ENCODE data around the gene HOXA7. TPM values are rescaled to one million over a fixed set of nuclear protein-coding genes. Genes with fewer than 3 reads are reported as not detected.

The HOXA7 gene
- total RNA-seq, 1 donor from 2014 or later: not detected

DNA sequence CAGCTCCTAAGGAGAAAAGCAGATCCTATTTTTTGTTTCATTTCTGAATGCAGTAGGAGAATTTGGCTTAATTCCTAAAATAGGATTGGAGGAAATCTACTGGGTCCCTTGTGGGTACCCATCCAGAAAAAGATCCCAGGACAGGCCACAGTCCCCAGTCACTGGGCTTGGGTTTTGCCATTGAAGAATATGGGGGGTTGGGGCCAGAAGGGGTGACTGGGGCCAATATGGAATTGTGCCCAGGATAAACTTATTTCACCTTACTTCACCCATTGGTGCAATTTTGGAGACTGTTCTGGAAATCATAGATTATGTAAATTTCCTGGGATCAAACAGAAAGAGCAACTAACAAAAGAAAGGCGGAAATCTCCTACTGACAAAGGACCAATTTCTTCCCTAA lies 18.0 kb downstream of the HOXA7 start:
- no peak overlapping the region for H3K27ac Mint-ChIP-seq
- Histone ChIP-seq H3K4me1 (peaks cover 9% of the 10 kb centered on the region), H3K36me3 (no peaks in the 10 kb centered on the region), H3K9me3 (ENCODE audit: low read depth) (no peaks in the 10 kb centered on the region), H3K79me2 (ENCODE audit: low read depth) (no peaks in the 10 kb centered on the region), H3K9ac (no peak overlapping the region), H3K4me3 (no peak overlapping the region), H3K27ac (no peak overlapping the region), H2AFZ (replicated peaks) (no peak overlapping the region), H3F3A (ENCODE audit: low read depth) (no peaks in the 10 kb centered on the region), H4K20me1 (ENCODE audit: low read depth) (peaks cover 96% of the 10 kb centered on the region), H3K4me2 (no peak overlapping the region), H3K27me3 (peaks cover 100% of the 10 kb centered on the region)
- H3K4me1 Mint-ChIP-seq: peaks cover 6% of the 10 kb centered on the region
- no peak for DNase-seq (ENCODE audit: low spot score)
- TF ChIP-seq EZH2 (IDR thresholded peaks at IDR 0.05): no peak
- no peak for TF ChIP-seq EZH2phosphoT487 (IDR thresholded peaks at IDR 0.05)
- TF ChIP-seq, protein P1, sequence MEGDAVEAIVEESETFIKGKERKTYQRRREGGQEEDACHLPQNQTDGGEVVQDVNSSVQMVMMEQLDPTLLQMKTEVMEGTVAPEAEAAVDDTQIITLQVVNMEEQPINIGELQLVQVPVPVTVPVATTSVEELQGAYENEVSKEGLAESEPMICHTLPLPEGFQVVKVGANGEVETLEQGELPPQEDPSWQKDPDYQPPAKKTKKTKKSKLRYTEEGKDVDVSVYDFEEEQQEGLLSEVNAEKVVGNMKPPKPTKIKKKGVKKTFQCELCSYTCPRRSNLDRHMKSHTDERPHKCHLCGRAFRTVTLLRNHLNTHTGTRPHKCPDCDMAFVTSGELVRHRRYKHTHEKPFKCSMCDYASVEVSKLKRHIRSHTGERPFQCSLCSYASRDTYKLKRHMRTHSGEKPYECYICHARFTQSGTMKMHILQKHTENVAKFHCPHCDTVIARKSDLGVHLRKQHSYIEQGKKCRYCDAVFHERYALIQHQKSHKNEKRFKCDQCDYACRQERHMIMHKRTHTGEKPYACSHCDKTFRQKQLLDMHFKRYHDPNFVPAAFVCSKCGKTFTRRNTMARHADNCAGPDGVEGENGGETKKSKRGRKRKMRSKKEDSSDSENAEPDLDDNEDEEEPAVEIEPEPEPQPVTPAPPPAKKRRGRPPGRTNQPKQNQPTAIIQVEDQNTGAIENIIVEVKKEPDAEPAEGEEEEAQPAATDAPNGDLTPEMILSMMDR (IDR thresholded peaks at IDR 0.05): no peak
- H3K36me3 Mint-ChIP-seq: peaks cover 2% of the 10 kb centered on the region
- peaks cover 93% of the 10 kb centered on the region for H3K27me3 Mint-ChIP-seq (ENCODE audit: insufficient read depth, low read depth)
- no peak overlapping the region for H3K4me3 Mint-ChIP-seq
- H3K9me3 Mint-ChIP-seq: peaks cover 14% of the 10 kb centered on the region

DNA sequence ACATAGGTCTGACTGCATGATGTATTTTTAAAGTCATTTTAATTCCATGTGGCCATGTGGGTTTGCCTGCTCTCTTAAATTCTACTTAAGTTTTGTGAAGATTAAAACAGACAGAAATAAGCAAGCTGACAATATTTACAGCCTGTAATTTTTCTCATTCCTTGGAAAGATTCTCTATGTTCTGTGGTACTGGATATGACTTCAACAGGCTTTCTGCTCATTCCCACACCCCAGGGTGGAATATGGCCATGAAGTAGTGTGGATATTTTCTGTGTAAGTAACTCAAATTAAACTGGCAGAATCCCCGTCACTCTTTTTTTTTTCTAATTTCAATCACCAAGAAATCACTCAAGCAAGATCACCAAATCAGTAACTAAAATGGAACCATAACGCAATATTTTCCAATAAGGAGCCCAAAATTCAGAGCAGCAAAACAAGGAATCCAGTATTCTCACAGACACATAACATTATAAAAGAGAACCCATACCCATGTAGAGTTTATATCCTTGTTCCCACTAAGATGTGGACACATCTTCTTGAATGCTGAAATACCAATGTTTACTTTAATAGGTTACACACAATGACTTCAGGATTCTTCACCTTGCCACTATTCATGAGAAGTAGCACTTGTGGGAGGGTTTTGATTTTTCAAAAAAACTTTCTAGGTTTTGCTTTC lies 18.7 kb downstream of the HOXA7 start:
- H3F3A ChIP-seq (ENCODE audit: low read depth): no peaks in the 10 kb centered on the region
- no peak overlapping the region for H3K4me3 ChIP-seq
- H3K27me3 ChIP-seq: peaks cover 100% of the 10 kb centered on the region
- Mint-ChIP-seq H3K36me3 (peaks cover 2% of the 10 kb centered on the region), H3K9me3 (peaks cover 16% of the 10 kb centered on the region), H3K27me3 (ENCODE audit: insufficient read depth, low read depth) (peaks cover 95% of the 10 kb centered on the region), H3K4me1 (peaks cover 4% of the 10 kb centered on the region), H3K27ac (no peak overlapping the region), H3K4me3 (no peak overlapping the region)
- H4K20me1 ChIP-seq (ENCODE audit: low read depth): peaks cover 93% of the 10 kb centered on the region
- H3K27ac ChIP-seq: no peak overlapping the region
- H3K4me1 ChIP-seq: peaks cover 2% of the 10 kb centered on the region
- H2AFZ ChIP-seq (replicated peaks): no peak overlapping the region
- H3K9me3 ChIP-seq (ENCODE audit: low read depth): no peaks in the 10 kb centered on the region
- no peaks in the 10 kb centered on the region for H3K79me2 ChIP-seq (ENCODE audit: low read depth)
- H3K4me2 ChIP-seq: no peak overlapping the region
- no peak for DNase-seq (ENCODE audit: low spot score)
- TF ChIP-seq EZH2 (IDR thresholded peaks at IDR 0.05) (no peak), EZH2phosphoT487 (IDR thresholded peaks at IDR 0.05) (no peak)
- TF ChIP-seq, protein P1 (IDR thresholded peaks at IDR 0.05): no peak
- H3K9ac ChIP-seq: no peak overlapping the region
- H3K36me3 ChIP-seq: no peaks in the 10 kb centered on the region

DNA sequence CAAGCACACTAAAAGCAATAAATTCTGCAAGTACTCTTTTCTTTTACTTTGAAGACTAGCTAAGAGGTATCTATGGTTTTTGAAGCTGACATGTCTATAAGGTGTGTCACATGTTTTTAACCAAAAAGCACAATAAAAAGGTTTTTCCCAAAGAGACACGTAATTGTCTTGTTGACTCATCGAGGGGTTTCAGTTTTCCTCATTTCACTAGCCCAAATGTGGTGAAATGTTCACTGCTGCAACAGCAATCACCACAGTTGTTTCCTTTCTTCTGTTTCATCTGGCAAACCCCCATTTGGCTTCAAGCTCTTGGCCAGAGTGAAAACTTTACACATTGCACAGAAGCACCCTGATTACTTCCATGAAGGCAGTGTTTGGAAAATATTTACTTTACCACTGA lies 22.1 kb downstream of the HOXA7 start:
- H3K27ac ChIP-seq: no peak overlapping the region
- TF ChIP-seq EZH2 (IDR thresholded peaks at IDR 0.05) (no peak), EZH2phosphoT487 (IDR thresholded peaks at IDR 0.05) (no peak)
- TF ChIP-seq, protein P1 (IDR thresholded peaks at IDR 0.05): no peak
- Mint-ChIP-seq H3K27me3 (ENCODE audit: insufficient read depth, low read depth) (peaks cover 83% of the 10 kb centered on the region), H3K4me1 (no peaks in the 10 kb centered on the region), H3K4me3 (no peak overlapping the region), H3K36me3 (peaks cover 2% of the 10 kb centered on the region), H3K27ac (no peak overlapping the region), H3K9me3 (peaks cover 15% of the 10 kb centered on the region)
- no peak overlapping the region for H3K4me3 ChIP-seq
- H3F3A ChIP-seq (ENCODE audit: low read depth): no peaks in the 10 kb centered on the region
- H3K36me3 ChIP-seq: no peaks in the 10 kb centered on the region
- H3K4me1 ChIP-seq: peaks cover under 1% of the 10 kb centered on the region
- no peak overlapping the region for H3K9ac ChIP-seq
- no peaks in the 10 kb centered on the region for H3K79me2 ChIP-seq (ENCODE audit: low read depth)
- no peaks in the 10 kb centered on the region for H3K9me3 ChIP-seq (ENCODE audit: low read depth)
- no peak for DNase-seq (ENCODE audit: low spot score)
- peaks cover 81% of the 10 kb centered on the region for H4K20me1 ChIP-seq (ENCODE audit: low read depth)
- H3K4me2 ChIP-seq: no peak overlapping the region
- H3K27me3 ChIP-seq: peaks cover 100% of the 10 kb centered on the region
- H2AFZ ChIP-seq (replicated peaks): no peak overlapping the region

Measured in neural progenitor cell (in vitro differentiated cells).